ENCODE data around the gene P4HTM. TPM values are rescaled to one million over a fixed set of nuclear protein-coding genes. Genes with fewer than 3 reads are reported as not detected.

P4HTM gene
- total RNA-seq, 1 donor = 26.8 TPM

GRCh38 chr3:49028298-49028672 lies 38.2 kb downstream of the P4HTM start:
- peak overlapping the region; percentile 73 for H3K4me3 ChIP-seq (ENCODE audit: low read depth, low read length)
- no peak for TF ChIP-seq CTCF (IDR thresholded peaks at IDR 0.05; ENCODE audit: insufficient read depth, low read depth, low read length)
- DNase-seq (ENCODE audit: low read depth) = no peak

- no peak for TF ChIP-seq CTCF (IDR thresholded peaks at IDR 0.05; ENCODE audit: insufficient read depth, low read depth, low read length)
- H3K4me3 ChIP-seq (ENCODE audit: low read depth, low read length) = peak within 1 kb of the TSS; percentile 73
- DNase-seq (ENCODE audit: low read depth) = peak; percentile 93
These were observed 38.9 kb downstream of the P4HTM start, which contains the start of gene IMPDH2 for GRCh38 chr3:49028673-49029562. IMPDH2 (minus strand) TSS chr3:49029398; CDS start chr3:49029350, 48 bp downstream.

DNA sequence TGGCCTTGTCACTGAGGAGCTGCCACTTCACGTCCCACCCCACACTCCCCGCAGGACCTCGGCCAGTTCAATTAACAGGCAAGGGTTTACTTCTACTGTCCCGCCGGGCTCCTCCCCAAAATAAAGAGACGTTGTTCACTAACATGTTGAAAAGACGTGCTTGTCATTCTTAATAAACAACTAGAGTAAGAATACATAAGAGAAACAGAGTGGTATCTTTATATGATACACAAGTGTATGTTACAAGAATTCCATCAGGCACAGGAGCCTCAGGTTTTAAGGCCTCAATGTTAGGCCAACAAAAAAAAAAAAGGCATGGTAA lies 39.5 kb downstream of the P4HTM start:
- no peak for TF ChIP-seq CTCF (IDR thresholded peaks at IDR 0.05; ENCODE audit: insufficient read depth, low read depth, low read length)
- DNase-seq (ENCODE audit: low read depth) = no peak
- H3K4me3 ChIP-seq (ENCODE audit: low read depth, low read length) = peak overlapping the region; percentile 73

DNA sequence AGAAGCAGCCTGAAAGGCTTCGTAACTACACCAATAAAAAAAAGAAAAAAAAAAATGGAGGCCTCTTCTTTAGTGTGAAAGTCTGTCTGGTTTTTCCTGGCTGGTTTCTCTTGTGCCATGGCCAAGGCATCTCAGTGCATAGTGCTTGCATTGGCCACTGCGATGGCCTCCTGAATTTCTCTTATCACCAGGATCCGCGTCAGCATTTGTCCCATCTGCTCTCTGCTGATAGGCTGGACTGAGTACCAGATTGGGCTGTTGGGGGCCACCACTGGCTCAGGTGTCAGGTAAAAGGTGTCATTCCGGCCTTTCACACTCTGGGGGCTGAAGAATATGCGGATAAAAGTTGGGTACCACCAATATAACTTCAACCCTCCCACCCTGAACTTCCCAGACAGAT lies 40.3 kb downstream of the P4HTM start:
- TF ChIP-seq CTCF (IDR thresholded peaks at IDR 0.05; ENCODE audit: insufficient read depth, low read depth, low read length) = no peak
- DNase-seq (ENCODE audit: low read depth) = no peak
- no peak overlapping the region for H3K4me3 ChIP-seq (ENCODE audit: low read depth, low read length)

GRCh38 chr3:49032646-49033304 lies 42.7 kb downstream of the P4HTM start:
- no peak overlapping the region for H3K4me3 ChIP-seq (ENCODE audit: low read depth, low read length)
- no peak for TF ChIP-seq CTCF (IDR thresholded peaks at IDR 0.05; ENCODE audit: insufficient read depth, low read depth, low read length)
- peak; percentile 10 for DNase-seq (ENCODE audit: low read depth)

GRCh38 chr3:49034650-49035049 lies 44.6 kb downstream of the P4HTM start:
- TF ChIP-seq CTCF (IDR thresholded peaks at IDR 0.05; ENCODE audit: insufficient read depth, low read depth, low read length) = no peak

More at GRCh38 chr3:49034650-49035049, 44.6 kb downstream of the P4HTM start:
- DNase-seq (ENCODE audit: low read depth) = no peak
- no peak overlapping the region for H3K4me3 ChIP-seq (ENCODE audit: low read depth, low read length)
